Measurements from ENCODE around the gene LRP8.
A peak's percentile ranks its signal among the peaks of the same experiment; 100 is the strongest.

Gene LRP8

GRCh38 chr1:53328009-53328461 is at the start of gene LRP8:
Gene LRP8 (minus strand): TSS chr1:53328070. CDS start chr1:53327912, 158 bp downstream.
- Histone ChIP-seq H3K9me3 (ENCODE audit: insufficient read depth, low read depth, low read length) (no peaks in the 10 kb centered on the region), H3K27me3 (ENCODE audit: insufficient read depth, low read length) (no peaks in the 10 kb centered on the region), H3K36me3 (ENCODE audit: insufficient read depth, low read depth, low read length) (peaks cover 26% of the 10 kb centered on the region), H3K9ac (ENCODE audit: low read depth, low read length) (peak within 1 kb of the TSS; percentile 90), H3K4me3 (ENCODE audit: low read length) (peak within 1 kb of the TSS; percentile 76), H3K4me1 (ENCODE audit: insufficient read depth, low read length) (peaks cover 9% of the 10 kb centered on the region; the same call in 1 of the 2 replicates), H3K27ac (ENCODE audit: low read length) (peak within 1 kb of the TSS; percentile 69)

GRCh38 chr1:53377438-53377841 is 49.6 kb upstream of the LRP8 start:
- Histone ChIP-seq H3K9me3 (ENCODE audit: insufficient read depth, low read depth, low read length) (no peaks in the 10 kb centered on the region), H3K4me3 (ENCODE audit: low read length) (no peak overlapping the region), H3K9ac (ENCODE audit: low read depth, low read length) (no peak overlapping the region), H3K36me3 (ENCODE audit: insufficient read depth, low read depth, low read length) (no peaks in the 10 kb centered on the region), H3K4me1 (ENCODE audit: insufficient read depth, low read length) (peaks cover 8% of the 10 kb centered on the region; the same call in 1 of the 2 replicates), H3K27ac (ENCODE audit: low read length) (no peak overlapping the region), H3K27me3 (ENCODE audit: insufficient read depth, low read length) (peaks cover 25% of the 10 kb centered on the region)

- H3K4me3 ChIP-seq (ENCODE audit: low read length), result no peak overlapping the region
- no peak overlapping the region for H3K27ac ChIP-seq (ENCODE audit: low read length)
- H3K9ac ChIP-seq (ENCODE audit: low read depth, low read length), result no peak overlapping the region
- peaks cover 21% of the 10 kb centered on the region for H3K27me3 ChIP-seq (ENCODE audit: insufficient read depth, low read length)
- H3K4me1 ChIP-seq (ENCODE audit: insufficient read depth, low read length), result peaks cover 8% of the 10 kb centered on the region; the same call in 1 of the 2 replicates
- H3K36me3 ChIP-seq (ENCODE audit: insufficient read depth, low read depth, low read length), result no peaks in the 10 kb centered on the region
- no peaks in the 10 kb centered on the region for H3K9me3 ChIP-seq (ENCODE audit: insufficient read depth, low read depth, low read length)
These were observed 49.0 kb upstream of the LRP8 start for GRCh38 chr1:53376742-53377437.

GRCh38 chr1:53376041-53376461 is 48.2 kb upstream of the LRP8 start:
- Histone ChIP-seq H3K4me1 (ENCODE audit: insufficient read depth, low read length) (peaks cover 8% of the 10 kb centered on the region; the same call in 1 of the 2 replicates), H3K9me3 (ENCODE audit: insufficient read depth, low read depth, low read length) (no peaks in the 10 kb centered on the region), H3K4me3 (ENCODE audit: low read length) (no peak overlapping the region), H3K27ac (ENCODE audit: low read length) (no peak overlapping the region), H3K27me3 (ENCODE audit: insufficient read depth, low read length) (peaks cover 13% of the 10 kb centered on the region), H3K36me3 (ENCODE audit: insufficient read depth, low read depth, low read length) (no peaks in the 10 kb centered on the region), H3K9ac (ENCODE audit: low read depth, low read length) (no peak overlapping the region)

- peaks cover 8% of the 10 kb centered on the region for H3K27me3 ChIP-seq (ENCODE audit: insufficient read depth, low read length)
- H3K36me3 ChIP-seq (ENCODE audit: insufficient read depth, low read depth, low read length), result no peaks in the 10 kb centered on the region
- no peak overlapping the region for H3K4me3 ChIP-seq (ENCODE audit: low read length)
- no peaks in the 10 kb centered on the region for H3K9me3 ChIP-seq (ENCODE audit: insufficient read depth, low read depth, low read length)
- H3K9ac ChIP-seq (ENCODE audit: low read depth, low read length), result no peak overlapping the region
- H3K4me1 ChIP-seq (ENCODE audit: insufficient read depth, low read length), result peaks cover 11% of the 10 kb centered on the region; the same call in 1 of the 2 replicates
- no peak overlapping the region for H3K27ac ChIP-seq (ENCODE audit: low read length)
These were observed 47.6 kb upstream of the LRP8 start for GRCh38 chr1:53375440-53375839.

- no peak overlapping the region for H3K9ac ChIP-seq (ENCODE audit: low read depth, low read length)
- H3K9me3 ChIP-seq (ENCODE audit: insufficient read depth, low read depth, low read length), result no peaks in the 10 kb centered on the region
- H3K4me3 ChIP-seq (ENCODE audit: low read length), result no peak overlapping the region
- H3K27me3 ChIP-seq (ENCODE audit: insufficient read depth, low read length), result peaks cover 8% of the 10 kb centered on the region
- H3K4me1 ChIP-seq (ENCODE audit: insufficient read depth, low read length), result peaks cover 11% of the 10 kb centered on the region; the same call in 1 of the 2 replicates
- H3K36me3 ChIP-seq (ENCODE audit: insufficient read depth, low read depth, low read length), result no peaks in the 10 kb centered on the region
- no peak overlapping the region for H3K27ac ChIP-seq (ENCODE audit: low read length)
These were observed 45.4 kb upstream of the LRP8 start for GRCh38 chr1:53373246-53373645.

GRCh38 chr1:53372501-53372951 is 44.7 kb upstream of the LRP8 start:
- no peak overlapping the region for H3K27ac ChIP-seq (ENCODE audit: low read length)
- H3K36me3 ChIP-seq (ENCODE audit: insufficient read depth, low read depth, low read length), result no peaks in the 10 kb centered on the region
- no peaks in the 10 kb centered on the region for H3K9me3 ChIP-seq (ENCODE audit: insufficient read depth, low read depth, low read length)
- no peak overlapping the region for H3K4me3 ChIP-seq (ENCODE audit: low read length)
- no peak overlapping the region for H3K9ac ChIP-seq (ENCODE audit: low read depth, low read length)
- peaks cover 11% of the 10 kb centered on the region; the same call in 1 of the 2 replicates for H3K4me1 ChIP-seq (ENCODE audit: insufficient read depth, low read length)
- peaks cover 8% of the 10 kb centered on the region for H3K27me3 ChIP-seq (ENCODE audit: insufficient read depth, low read length)

GRCh38 chr1:53371851-53372250 is 44.0 kb upstream of the LRP8 start:
- H3K36me3 ChIP-seq (ENCODE audit: insufficient read depth, low read depth, low read length), result no peaks in the 10 kb centered on the region
- H3K9ac ChIP-seq (ENCODE audit: low read depth, low read length), result no peak overlapping the region
- peaks cover 13% of the 10 kb centered on the region for H3K27me3 ChIP-seq (ENCODE audit: insufficient read depth, low read length)
- no peak overlapping the region for H3K4me3 ChIP-seq (ENCODE audit: low read length)
- H3K27ac ChIP-seq (ENCODE audit: low read length), result no peak overlapping the region
- no peaks in the 10 kb centered on the region for H3K9me3 ChIP-seq (ENCODE audit: insufficient read depth, low read depth, low read length)
- H3K4me1 ChIP-seq (ENCODE audit: insufficient read depth, low read length), result peaks cover 11% of the 10 kb centered on the region; the same call in 1 of the 2 replicates

GRCh38 chr1:53371121-53371666 is 43.3 kb upstream of the LRP8 start:
- no peaks in the 10 kb centered on the region for H3K9me3 ChIP-seq (ENCODE audit: insufficient read depth, low read depth, low read length)
- H3K4me3 ChIP-seq (ENCODE audit: low read length), result no peak overlapping the region
- H3K36me3 ChIP-seq (ENCODE audit: insufficient read depth, low read depth, low read length), result no peaks in the 10 kb centered on the region
- H3K9ac ChIP-seq (ENCODE audit: low read depth, low read length), result no peak overlapping the region
- H3K27me3 ChIP-seq (ENCODE audit: insufficient read depth, low read length), result peaks cover 7% of the 10 kb centered on the region
- no peak overlapping the region for H3K27ac ChIP-seq (ENCODE audit: low read length)
- peaks cover 4% of the 10 kb centered on the region; the same call in 1 of the 2 replicates for H3K4me1 ChIP-seq (ENCODE audit: insufficient read depth, low read length)

GRCh38 chr1:53370369-53370961 is 42.6 kb upstream of the LRP8 start:
- peaks cover 5% of the 10 kb centered on the region; the same call in 1 of the 2 replicates for H3K27me3 ChIP-seq (ENCODE audit: insufficient read depth, low read length)
- no peak overlapping the region for H3K4me3 ChIP-seq (ENCODE audit: low read length)
- peaks cover 2% of the 10 kb centered on the region; the same call in 1 of the 2 replicates for H3K4me1 ChIP-seq (ENCODE audit: insufficient read depth, low read length)
- no peaks in the 10 kb centered on the region for H3K9me3 ChIP-seq (ENCODE audit: insufficient read depth, low read depth, low read length)
- no peak overlapping the region for H3K9ac ChIP-seq (ENCODE audit: low read depth, low read length)
- no peak overlapping the region for H3K27ac ChIP-seq (ENCODE audit: low read length)
- no peaks in the 10 kb centered on the region for H3K36me3 ChIP-seq (ENCODE audit: insufficient read depth, low read depth, low read length)

GRCh38 chr1:53369761-53370160 is 41.9 kb upstream of the LRP8 start:
- Histone ChIP-seq H3K9me3 (ENCODE audit: insufficient read depth, low read depth, low read length) (no peaks in the 10 kb centered on the region), H3K27ac (ENCODE audit: low read length) (no peak overlapping the region), H3K4me1 (ENCODE audit: insufficient read depth, low read length) (peaks cover 2% of the 10 kb centered on the region; the same call in 1 of the 2 replicates)

More at GRCh38 chr1:53369761-53370160, 41.9 kb upstream of the LRP8 start:
- H3K4me3 ChIP-seq (ENCODE audit: low read length), result no peak overlapping the region
- peaks cover 5% of the 10 kb centered on the region; the same call in 1 of the 2 replicates for H3K27me3 ChIP-seq (ENCODE audit: insufficient read depth, low read length)
- H3K36me3 ChIP-seq (ENCODE audit: insufficient read depth, low read depth, low read length), result no peaks in the 10 kb centered on the region
- no peak overlapping the region for H3K9ac ChIP-seq (ENCODE audit: low read depth, low read length)

All from iPS-20b (cell line).